HepG2 (cell line): ENCODE results near the gene ALDH4A1. TPM values are rescaled to one million over a fixed set of nuclear protein-coding genes. Genes with fewer than 3 reads are reported as not detected.

Experiments
- HOXA9 ChIP-seq: sonication (generic); formaldehyde crosslinking; IDR thresholded peaks from 2 replicates; pipeline ENCODE4 v1.8.1; 2022; ENCODE audit warnings: missing genetic modification reagents, mild to moderate bottlenecking, moderate library complexity, borderline replicate concordance
- KDM3A ChIP-seq: IDR thresholded peaks from 2 replicates; pipeline ENCODE4 v1.6.1; 2018; ENCODE audit warnings: low read depth, missing compliant biosample characterization
- PAWR ChIP-seq: sonication (generic); formaldehyde crosslinking; IDR thresholded peaks from 2 replicates; pipeline ENCODE4 v1.4.0; 2020; ENCODE audit warnings: missing genetic modification reagents, mild to moderate bottlenecking, borderline replicate concordance
- SMAD3 ChIP-seq: sonication (generic); formaldehyde crosslinking; IDR thresholded peaks from 2 replicates; pipeline ENCODE4 v1.4.0; 2020; ENCODE audit warnings: missing genetic modification reagents
- SMC3 ChIP-seq: IDR thresholded peaks from 2 replicates; pipeline ENCODE4 v1.6.1; 2011; ENCODE audit warnings: low read length, improper control_type of control experiment
- ZNF33A ChIP-seq: sonication (generic); formaldehyde crosslinking; IDR thresholded peaks from 2 replicates; pipeline ENCODE4 v1.5.1; 2020; ENCODE audit warnings: missing genetic modification reagents, mild to moderate bottlenecking, moderate library complexity, borderline replicate concordance
- ZNF530 ChIP-seq: sonication (generic); formaldehyde crosslinking; IDR thresholded peaks from 2 replicates; pipeline ENCODE4 v1.5.0; 2020; ENCODE audit warnings: low read depth, mild to moderate bottlenecking, missing genetic modification reagents
- ZNF546 ChIP-seq: sonication (generic); formaldehyde crosslinking; conservative IDR thresholded peaks from 2 replicates; pipeline ENCODE4 v1.8.1; 2023; ENCODE audit warnings: mild to moderate bottlenecking, missing genetic modification reagents
- ZNF614 ChIP-seq: IDR thresholded peaks from 2 replicates; pipeline ENCODE4 v1.6.1; 2018; ENCODE audit warnings: missing biosample characterization, missing genetic modification reagents, inconsistent platforms, borderline replicate concordance
- polyA plus RNA-seq, 8 experiments: library from polyadenylated mRNA; depleted of rRNA in 3 of 8; stranded (reverse) in 7 of 8; unstranded in 1 of 8; fragments of >200 nt; fragmentation: Illumina TruSeq in 4 of 8; extraction: Trizol in 4 of 8; gene quantifications; 2 replicates each; pipeline versions ENCODE4 v1.2.1 to v1.2.3, GENCODE V29; 2011 to 2016; ENCODE audit warnings: low read depth in 4 of 8, missing spikeins in 1 of 8, mixed read lengths in 1 of 8; ENCODE audit not compliant: insufficient read depth in 1 of 8
- total RNA-seq, 5 experiments: library from RNA; depleted of rRNA; stranded (reverse); fragments of >200 nt; fragmentation: Illumina TruSeq; extraction: Trizol; gene quantifications; 2 replicates each; pipeline ENCODE4 v1.2.3, GENCODE V29; 2016; ENCODE audit warnings: low read depth in 1 of 5
- TF ChIP-seq, protein P1 (sequence below): sonication (generic); formaldehyde crosslinking; IDR thresholded peaks from 2 replicates; pipeline ENCODE4 v1.4.0; 2020; ENCODE audit warnings: missing genetic modification reagents, borderline replicate concordance
- TF ChIP-seq, protein P2 (sequence below): sonication (generic); formaldehyde crosslinking; IDR thresholded peaks from 2 replicates; pipeline ENCODE4 v1.4.0; 2020; ENCODE audit warnings: low read depth, missing genetic modification reagents
- TF ChIP-seq, protein P3 (sequence below): sonication (generic); formaldehyde crosslinking; IDR thresholded peaks from 2 replicates; pipeline ENCODE4 v1.4.0; 2020; ENCODE audit warnings: missing genetic modification reagents

ALDH4A1 gene
- total and polyA plus RNA-seq, 2 of the 13 experiments (the other 11 are each of a cell fraction or from before 2014, with no cell fraction given): 76.4 to 240 TPM

DNA sequence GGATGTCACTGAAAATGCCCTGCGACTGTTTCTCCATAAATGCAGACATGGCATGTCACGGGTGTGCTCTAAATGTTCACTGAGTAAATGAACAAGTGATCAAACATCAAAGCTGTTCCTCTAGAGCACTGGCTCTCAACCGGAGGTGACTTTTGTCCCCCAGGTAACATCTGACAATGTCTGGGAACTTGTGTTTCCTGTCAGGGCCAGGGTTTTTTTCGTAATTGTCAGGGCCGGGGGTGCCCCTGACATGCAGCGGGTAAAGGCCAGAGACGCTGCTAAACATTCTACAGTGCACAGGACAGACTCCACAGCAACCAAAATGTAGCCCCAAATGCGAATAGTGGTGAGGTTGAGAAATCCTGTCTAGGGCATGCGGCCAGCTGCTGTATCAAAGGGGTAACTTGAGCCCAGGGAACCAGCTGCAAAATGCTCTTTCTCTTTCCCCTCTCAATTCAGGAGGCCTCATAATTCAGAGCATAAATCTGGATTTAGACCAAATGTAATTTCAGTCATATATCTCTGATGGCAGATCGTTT, 2.0 kb downstream of the ALDH4A1 start (continued):
- TF ChIP-seq, protein P1, sequence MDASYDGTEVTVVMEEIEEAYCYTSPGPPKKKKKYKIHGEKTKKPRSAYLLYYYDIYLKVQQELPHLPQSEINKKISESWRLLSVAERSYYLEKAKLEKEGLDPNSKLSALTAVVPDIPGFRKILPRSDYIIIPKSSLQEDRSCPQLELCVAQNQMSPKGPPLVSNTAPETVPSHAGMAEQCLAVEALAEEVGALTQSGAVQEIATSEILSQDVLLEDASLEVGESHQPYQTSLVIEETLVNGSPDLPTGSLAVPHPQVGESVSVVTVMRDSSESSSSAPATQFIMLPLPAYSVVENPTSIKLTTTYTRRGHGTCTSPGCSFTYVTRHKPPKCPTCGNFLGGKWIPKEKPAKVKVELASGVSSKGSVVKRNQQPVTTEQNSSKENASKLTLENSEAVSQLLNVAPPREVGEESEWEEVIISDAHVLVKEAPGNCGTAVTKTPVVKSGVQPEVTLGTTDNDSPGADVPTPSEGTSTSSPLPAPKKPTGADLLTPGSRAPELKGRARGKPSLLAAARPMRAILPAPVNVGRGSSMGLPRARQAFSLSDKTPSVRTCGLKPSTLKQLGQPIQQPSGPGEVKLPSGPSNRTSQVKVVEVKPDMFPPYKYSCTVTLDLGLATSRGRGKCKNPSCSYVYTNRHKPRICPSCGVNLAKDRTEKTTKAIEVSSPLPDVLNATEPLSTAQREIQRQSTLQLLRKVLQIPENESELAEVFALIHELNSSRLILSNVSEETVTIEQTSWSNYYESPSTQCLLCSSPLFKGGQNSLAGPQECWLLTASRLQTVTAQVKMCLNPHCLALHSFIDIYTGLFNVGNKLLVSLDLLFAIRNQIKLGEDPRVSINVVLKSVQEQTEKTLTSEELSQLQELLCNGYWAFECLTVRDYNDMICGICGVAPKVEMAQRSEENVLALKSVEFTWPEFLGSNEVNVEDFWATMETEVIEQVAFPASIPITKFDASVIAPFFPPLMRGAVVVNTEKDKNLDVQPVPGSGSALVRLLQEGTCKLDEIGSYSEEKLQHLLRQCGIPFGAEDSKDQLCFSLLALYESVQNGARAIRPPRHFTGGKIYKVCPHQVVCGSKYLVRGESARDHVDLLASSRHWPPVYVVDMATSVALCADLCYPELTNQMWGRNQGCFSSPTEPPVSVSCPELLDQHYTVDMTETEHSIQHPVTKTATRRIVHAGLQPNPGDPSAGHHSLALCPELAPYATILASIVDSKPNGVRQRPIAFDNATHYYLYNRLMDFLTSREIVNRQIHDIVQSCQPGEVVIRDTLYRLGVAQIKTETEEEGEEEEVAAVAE (CRISPR knock-in tag): peak; percentile 51; the same call in 1 of the 2 replicates
- TF ChIP-seq KDM3A (CRISPR knock-in tag) (no peak), SMC3 (no peak), ZNF530 (CRISPR knock-in tag) (no peak), ZNF33A (CRISPR knock-in tag) (no peak), HOXA9 (CRISPR knock-in tag) (no peak), PAWR (CRISPR knock-in tag) (no peak), SMAD3 (CRISPR knock-in tag) (peak; percentile 40; the same call in 1 of the 2 replicates), ZNF546 (no peak), ZNF614 (CRISPR knock-in tag) (0 out of 2 replicates have a peak, but pooled peaks have one; percentile 78)
- TF ChIP-seq, protein P2, sequence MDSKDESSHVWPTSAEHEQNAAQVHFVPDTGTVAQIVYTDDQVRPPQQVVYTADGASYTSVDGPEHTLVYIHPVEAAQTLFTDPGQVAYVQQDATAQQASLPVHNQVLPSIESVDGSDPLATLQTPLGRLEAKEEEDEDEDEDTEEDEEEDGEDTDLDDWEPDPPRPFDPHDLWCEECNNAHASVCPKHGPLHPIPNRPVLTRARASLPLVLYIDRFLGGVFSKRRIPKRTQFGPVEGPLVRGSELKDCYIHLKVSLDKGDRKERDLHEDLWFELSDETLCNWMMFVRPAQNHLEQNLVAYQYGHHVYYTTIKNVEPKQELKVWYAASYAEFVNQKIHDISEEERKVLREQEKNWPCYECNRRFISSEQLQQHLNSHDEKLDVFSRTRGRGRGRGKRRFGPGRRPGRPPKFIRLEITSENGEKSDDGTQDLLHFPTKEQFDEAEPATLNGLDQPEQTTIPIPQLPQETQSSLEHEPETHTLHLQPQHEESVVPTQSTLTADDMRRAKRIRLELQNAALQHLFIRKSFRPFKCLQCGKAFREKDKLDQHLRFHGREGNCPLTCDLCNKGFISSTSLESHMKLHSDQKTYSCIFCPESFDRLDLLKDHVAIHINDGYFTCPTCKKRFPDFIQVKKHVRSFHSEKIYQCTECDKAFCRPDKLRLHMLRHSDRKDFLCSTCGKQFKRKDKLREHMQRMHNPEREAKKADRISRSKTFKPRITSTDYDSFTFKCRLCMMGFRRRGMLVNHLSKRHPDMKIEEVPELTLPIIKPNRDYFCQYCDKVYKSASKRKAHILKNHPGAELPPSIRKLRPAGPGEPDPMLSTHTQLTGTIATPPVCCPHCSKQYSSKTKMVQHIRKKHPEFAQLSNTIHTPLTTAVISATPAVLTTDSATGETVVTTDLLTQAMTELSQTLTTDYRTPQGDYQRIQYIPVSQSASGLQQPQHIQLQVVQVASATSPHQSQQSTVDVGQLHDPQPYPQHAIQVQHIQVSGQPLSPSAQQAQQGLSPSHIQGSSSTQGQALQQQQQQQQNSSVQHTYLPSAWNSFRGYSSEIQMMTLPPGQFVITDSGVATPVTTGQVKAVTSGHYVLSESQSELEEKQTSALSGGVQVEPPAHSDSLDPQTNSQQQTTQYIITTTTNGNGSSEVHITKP (CRISPR knock-in tag): peak; percentile 94
- TF ChIP-seq, protein P3, sequence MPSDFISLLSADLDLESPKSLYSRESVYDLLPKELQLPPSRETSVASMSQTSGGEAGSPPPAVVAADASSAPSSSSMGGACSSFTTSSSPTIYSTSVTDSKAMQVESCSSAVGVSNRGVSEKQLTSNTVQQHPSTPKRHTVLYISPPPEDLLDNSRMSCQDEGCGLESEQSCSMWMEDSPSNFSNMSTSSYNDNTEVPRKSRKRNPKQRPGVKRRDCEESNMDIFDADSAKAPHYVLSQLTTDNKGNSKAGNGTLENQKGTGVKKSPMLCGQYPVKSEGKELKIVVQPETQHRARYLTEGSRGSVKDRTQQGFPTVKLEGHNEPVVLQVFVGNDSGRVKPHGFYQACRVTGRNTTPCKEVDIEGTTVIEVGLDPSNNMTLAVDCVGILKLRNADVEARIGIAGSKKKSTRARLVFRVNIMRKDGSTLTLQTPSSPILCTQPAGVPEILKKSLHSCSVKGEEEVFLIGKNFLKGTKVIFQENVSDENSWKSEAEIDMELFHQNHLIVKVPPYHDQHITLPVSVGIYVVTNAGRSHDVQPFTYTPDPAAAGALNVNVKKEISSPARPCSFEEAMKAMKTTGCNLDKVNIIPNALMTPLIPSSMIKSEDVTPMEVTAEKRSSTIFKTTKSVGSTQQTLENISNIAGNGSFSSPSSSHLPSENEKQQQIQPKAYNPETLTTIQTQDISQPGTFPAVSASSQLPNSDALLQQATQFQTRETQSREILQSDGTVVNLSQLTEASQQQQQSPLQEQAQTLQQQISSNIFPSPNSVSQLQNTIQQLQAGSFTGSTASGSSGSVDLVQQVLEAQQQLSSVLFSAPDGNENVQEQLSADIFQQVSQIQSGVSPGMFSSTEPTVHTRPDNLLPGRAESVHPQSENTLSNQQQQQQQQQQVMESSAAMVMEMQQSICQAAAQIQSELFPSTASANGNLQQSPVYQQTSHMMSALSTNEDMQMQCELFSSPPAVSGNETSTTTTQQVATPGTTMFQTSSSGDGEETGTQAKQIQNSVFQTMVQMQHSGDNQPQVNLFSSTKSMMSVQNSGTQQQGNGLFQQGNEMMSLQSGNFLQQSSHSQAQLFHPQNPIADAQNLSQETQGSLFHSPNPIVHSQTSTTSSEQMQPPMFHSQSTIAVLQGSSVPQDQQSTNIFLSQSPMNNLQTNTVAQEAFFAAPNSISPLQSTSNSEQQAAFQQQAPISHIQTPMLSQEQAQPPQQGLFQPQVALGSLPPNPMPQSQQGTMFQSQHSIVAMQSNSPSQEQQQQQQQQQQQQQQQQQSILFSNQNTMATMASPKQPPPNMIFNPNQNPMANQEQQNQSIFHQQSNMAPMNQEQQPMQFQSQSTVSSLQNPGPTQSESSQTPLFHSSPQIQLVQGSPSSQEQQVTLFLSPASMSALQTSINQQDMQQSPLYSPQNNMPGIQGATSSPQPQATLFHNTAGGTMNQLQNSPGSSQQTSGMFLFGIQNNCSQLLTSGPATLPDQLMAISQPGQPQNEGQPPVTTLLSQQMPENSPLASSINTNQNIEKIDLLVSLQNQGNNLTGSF: no peak
